Measurements from ENCODE around the gene ASF1B.

DNA sequence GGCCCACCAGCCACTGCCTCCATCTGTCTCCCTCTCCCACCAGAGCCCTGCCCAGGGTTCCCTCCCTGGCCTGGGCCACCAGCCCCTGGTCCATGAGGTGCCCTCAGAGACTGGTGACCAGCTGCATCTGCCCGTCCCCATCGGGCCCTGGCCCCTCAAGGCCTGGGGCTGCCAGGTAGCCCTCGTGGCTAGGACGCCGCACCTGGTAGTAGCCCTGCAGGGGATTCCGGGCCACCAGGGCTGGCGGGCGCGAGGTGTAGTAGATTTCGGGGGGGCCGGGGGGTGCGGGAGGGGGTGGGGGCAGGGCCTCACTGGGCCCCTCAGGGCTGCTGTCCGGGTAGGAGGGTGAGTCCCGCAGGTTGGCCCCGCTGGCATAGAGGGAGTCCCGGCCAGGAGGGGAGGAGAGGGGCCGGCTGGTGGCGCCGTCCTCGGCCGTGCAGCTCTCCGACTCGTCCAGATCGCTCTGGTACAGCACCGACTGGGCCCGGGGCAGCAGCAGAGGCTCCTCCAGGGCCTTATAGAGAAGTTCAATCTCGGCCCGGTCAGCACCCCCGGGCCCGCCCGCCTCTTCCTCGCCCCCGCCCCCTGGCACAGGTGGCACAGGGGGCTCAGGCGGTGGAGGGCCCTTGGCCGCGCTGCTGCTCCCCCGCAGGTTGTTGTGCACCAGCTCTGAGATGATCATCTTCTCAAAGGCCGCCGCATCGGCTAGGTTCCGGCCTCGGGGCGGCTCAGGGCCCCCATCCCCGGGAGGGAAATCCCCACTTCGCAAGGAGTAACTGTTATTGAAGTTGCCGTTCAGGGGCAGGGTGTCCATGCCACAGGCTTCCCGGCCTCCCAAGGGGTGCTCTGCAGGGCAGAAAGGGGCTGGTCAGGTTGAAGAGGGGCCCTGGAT is 14.6 kb upstream of the ASF1B start:
- TF ChIP-seq POLR2A (IDR thresholded peaks at IDR 0.05; ENCODE audit: low read depth, low read length), result no peak
- TF ChIP-seq, protein P1, sequence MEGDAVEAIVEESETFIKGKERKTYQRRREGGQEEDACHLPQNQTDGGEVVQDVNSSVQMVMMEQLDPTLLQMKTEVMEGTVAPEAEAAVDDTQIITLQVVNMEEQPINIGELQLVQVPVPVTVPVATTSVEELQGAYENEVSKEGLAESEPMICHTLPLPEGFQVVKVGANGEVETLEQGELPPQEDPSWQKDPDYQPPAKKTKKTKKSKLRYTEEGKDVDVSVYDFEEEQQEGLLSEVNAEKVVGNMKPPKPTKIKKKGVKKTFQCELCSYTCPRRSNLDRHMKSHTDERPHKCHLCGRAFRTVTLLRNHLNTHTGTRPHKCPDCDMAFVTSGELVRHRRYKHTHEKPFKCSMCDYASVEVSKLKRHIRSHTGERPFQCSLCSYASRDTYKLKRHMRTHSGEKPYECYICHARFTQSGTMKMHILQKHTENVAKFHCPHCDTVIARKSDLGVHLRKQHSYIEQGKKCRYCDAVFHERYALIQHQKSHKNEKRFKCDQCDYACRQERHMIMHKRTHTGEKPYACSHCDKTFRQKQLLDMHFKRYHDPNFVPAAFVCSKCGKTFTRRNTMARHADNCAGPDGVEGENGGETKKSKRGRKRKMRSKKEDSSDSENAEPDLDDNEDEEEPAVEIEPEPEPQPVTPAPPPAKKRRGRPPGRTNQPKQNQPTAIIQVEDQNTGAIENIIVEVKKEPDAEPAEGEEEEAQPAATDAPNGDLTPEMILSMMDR (IDR thresholded peaks at IDR 0.05; ENCODE audit: extremely low read depth in 1 of 2, insufficient read depth in 1 of 2, low read depth in 1 of 2, low read length in 2 of 2), result no peak
